ENCODE results near the gene RPL28.

Gene RPL28

GRCh38 chr19:55373993-55374757 lies 11.6 kb upstream of the RPL28 start:
- no peak for FAIRE-seq

GRCh38 chr19:55376241-55376933 lies 9.3 kb upstream of the RPL28 start, which contains the start of gene TMEM190:
TSS of gene TMEM190 (plus strand) at chr19:55376826. CDS start at chr19:55376854, 28 bp downstream.
- no peak for FAIRE-seq

- FAIRE-seq: no peak
These were observed 8.2 kb upstream of the RPL28 start for GRCh38 chr19:55377356-55378131.

- no peak for FAIRE-seq
These were observed 6.6 kb upstream of the RPL28 start for GRCh38 chr19:55379174-55379573.

- FAIRE-seq: no peak
These were observed 3.7 kb upstream of the RPL28 start for GRCh38 chr19:55382013-55382412.

- FAIRE-seq: no peak
These were observed 3.1 kb upstream of the RPL28 start for GRCh38 chr19:55382522-55383054.

GRCh38 chr19:55383279-55384130 lies 2.2 kb upstream of the RPL28 start:
- FAIRE-seq: no peak

GRCh38 chr19:55384131-55384919 lies 1.4 kb upstream of the RPL28 start, which contains the start of gene TMEM238:
TSS of gene TMEM238 (minus strand) at chr19:55384292. CDS start at chr19:55384259, 33 bp downstream.
- FAIRE-seq: no peak

- FAIRE-seq: no peak
These were observed 610 bp upstream of the RPL28 start for GRCh38 chr19:55384920-55385723.

GRCh38 chr19:55386493-55386971 lies 800 bp downstream of the RPL28 start:
- FAIRE-seq: no peak

- no peak for FAIRE-seq
These were observed 2.2 kb downstream of the RPL28 start for GRCh38 chr19:55387736-55388497.

- FAIRE-seq: no peak
These were observed 3.9 kb downstream of the RPL28 start for GRCh38 chr19:55389386-55390317.

GRCh38 chr19:55390461-55390880 lies 4.7 kb downstream of the RPL28 start:
- no peak for FAIRE-seq

GRCh38 chr19:55391191-55391670 lies 5.5 kb downstream of the RPL28 start:
- FAIRE-seq: no peak

GRCh38 chr19:55391702-55392615 lies 6.2 kb downstream of the RPL28 start:
- no peak for FAIRE-seq

- FAIRE-seq: no peak
These were observed 7.4 kb downstream of the RPL28 start for GRCh38 chr19:55392820-55393761.
